PFSK-1 (cell line): ENCODE results near the gene KSR1.

ENCODE experiments used
- FOXP2 ChIP-seq: optimal IDR thresholded peaks from 2 replicates; pipeline ENCODE3; 2011; ENCODE audit warnings: borderline replicate concordance, control low read depth, inconsistent platforms; ENCODE audit not compliant: insufficient read depth; ENCODE audit errors: extremely low read length, extremely low read depth
- POLR2AphosphoS5 ChIP-seq: IDR thresholded peaks from 2 replicates; pipeline ENCODE4 v1.6.1; 2012; ENCODE audit warnings: low read depth, mild to moderate bottlenecking, control low read depth, low read length, moderate library complexity
- SIN3A ChIP-seq: IDR thresholded peaks from 2 replicates; pipeline ENCODE4 v1.6.1; 2012; ENCODE audit warnings: mild to moderate bottlenecking, low read length, moderate library complexity, borderline replicate concordance; ENCODE audit not compliant: insufficient read depth
- TAF1 ChIP-seq: IDR thresholded peaks from 2 replicates; pipeline ENCODE4 v1.6.1; 2012; ENCODE audit warnings: low read length, control low read depth, borderline replicate concordance; ENCODE audit not compliant: insufficient read depth
- TF ChIP-seq, protein P1 (sequence below), 2 experiments: IDR thresholded peaks; 2 replicates each; pipeline versions ENCODE4 v1.6.1 to v1.8.0; 2011 to 2012; ENCODE audit warnings: low read depth in 2 of 2, low read length in 2 of 2, control low read depth in 1 of 2, inconsistent platforms in 1 of 2, mild to moderate bottlenecking in 1 of 2, moderate library complexity in 1 of 2; ENCODE audit not compliant: insufficient read depth in 1 of 2

The KSR1 gene

DNA sequence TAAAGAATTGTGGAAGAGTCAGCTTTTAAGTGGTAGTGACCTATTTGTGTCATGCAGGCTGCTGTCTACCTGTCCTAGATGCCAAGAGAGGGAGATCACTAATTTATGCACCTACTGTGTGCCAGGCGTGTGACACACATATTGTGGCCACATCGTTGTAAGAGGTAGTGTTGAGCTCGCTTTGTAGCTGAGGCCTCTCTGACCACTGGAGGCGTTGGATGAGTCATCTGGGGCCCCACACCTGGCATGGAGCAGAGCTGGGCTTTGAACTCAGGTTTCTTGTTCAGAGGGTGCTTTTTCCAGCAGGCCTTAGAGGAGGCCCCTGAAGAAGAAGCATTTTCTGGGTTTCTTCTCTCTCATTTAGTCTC is 122.5 kb downstream of the KSR1 start:
- TF ChIP-seq SIN3A (no peak), POLR2AphosphoS5 (no peak), TAF1 (no peak), FOXP2 (no peak)
- TF ChIP-seq, protein P1, sequence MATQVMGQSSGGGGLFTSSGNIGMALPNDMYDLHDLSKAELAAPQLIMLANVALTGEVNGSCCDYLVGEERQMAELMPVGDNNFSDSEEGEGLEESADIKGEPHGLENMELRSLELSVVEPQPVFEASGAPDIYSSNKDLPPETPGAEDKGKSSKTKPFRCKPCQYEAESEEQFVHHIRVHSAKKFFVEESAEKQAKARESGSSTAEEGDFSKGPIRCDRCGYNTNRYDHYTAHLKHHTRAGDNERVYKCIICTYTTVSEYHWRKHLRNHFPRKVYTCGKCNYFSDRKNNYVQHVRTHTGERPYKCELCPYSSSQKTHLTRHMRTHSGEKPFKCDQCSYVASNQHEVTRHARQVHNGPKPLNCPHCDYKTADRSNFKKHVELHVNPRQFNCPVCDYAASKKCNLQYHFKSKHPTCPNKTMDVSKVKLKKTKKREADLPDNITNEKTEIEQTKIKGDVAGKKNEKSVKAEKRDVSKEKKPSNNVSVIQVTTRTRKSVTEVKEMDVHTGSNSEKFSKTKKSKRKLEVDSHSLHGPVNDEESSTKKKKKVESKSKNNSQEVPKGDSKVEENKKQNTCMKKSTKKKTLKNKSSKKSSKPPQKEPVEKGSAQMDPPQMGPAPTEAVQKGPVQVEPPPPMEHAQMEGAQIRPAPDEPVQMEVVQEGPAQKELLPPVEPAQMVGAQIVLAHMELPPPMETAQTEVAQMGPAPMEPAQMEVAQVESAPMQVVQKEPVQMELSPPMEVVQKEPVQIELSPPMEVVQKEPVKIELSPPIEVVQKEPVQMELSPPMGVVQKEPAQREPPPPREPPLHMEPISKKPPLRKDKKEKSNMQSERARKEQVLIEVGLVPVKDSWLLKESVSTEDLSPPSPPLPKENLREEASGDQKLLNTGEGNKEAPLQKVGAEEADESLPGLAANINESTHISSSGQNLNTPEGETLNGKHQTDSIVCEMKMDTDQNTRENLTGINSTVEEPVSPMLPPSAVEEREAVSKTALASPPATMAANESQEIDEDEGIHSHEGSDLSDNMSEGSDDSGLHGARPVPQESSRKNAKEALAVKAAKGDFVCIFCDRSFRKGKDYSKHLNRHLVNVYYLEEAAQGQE (IDR thresholded peaks at IDR 0.05; ENCODE audit: insufficient read depth in 1 of 2, low read depth in 2 of 2, low read length in 2 of 2): no peak

DNA sequence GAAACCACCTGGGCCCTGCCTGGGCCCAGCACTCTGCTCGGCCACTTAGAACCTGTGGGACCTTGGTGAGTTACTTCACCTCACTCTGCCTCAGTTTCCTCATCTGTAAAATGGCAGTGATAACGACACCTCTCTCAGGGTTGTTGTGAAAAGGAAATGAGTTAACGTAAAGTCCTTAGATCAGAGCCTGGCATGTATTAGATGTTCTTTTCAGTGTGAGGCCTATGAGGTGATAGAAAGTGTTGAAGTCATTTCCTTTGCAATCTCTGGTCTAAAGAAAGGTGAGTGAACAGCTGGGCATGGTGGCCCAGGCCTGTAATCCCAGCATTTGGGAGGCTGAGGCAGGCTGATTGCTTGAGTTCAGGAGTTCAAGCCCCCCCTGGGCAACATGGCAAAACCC is 123.1 kb downstream of the KSR1 start:
- TF ChIP-seq TAF1 (no peak), POLR2AphosphoS5 (no peak)

DNA sequence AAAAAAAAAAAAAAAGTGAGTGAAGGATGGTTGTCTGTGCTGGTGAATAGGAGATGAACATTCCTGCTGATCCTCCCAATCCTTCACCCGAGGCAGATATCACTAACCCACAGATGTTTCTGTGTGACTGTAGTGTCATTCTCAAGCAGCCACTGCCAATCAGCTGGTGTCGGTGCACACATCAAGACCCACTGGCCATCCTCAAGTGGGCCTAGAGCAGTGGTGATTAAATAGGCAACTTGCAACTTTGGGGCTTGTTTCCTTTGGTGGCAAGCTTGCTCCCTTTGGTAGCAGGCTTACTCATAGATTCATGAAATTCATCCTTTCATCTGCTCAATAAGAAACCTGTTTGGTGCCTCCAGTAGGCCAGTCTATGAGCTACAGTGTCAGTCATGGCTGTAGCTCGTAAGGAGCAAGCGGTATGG is 123.7 kb downstream of the KSR1 start:
- TF ChIP-seq POLR2AphosphoS5 (no peak), TAF1 (no peak), FOXP2 (no peak), SIN3A (no peak)
- TF ChIP-seq, protein P1 (IDR thresholded peaks at IDR 0.05; ENCODE audit: insufficient read depth in 1 of 2, low read depth in 2 of 2, low read length in 2 of 2): no peak

DNA sequence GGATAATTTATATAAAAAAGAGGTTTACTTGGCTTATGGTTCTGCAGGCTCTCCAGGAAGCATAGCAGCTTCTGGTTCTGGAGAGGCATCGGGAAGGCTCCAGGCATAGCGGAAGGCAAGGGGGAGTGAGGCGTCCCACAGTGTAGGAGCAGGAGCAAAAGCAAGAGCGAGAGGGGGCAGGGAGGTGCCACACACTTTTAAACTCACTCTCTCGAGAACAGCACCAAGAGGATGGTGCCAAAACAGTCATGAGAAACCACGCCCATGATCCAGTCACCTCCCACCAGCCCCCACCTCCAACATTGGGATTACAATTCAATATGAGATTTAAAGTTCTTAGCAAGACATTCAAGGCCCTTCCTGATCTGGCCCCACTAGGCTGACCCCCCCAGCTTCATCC is 124.8 kb downstream of the KSR1 start:
- no peak for TF ChIP-seq FOXP2
- TF ChIP-seq SIN3A: no peak
- no peak for TF ChIP-seq POLR2AphosphoS5
- TF ChIP-seq TAF1: no peak
- TF ChIP-seq, protein P1 (IDR thresholded peaks at IDR 0.05; ENCODE audit: insufficient read depth in 1 of 2, low read depth in 2 of 2, low read length in 2 of 2): no peak

DNA sequence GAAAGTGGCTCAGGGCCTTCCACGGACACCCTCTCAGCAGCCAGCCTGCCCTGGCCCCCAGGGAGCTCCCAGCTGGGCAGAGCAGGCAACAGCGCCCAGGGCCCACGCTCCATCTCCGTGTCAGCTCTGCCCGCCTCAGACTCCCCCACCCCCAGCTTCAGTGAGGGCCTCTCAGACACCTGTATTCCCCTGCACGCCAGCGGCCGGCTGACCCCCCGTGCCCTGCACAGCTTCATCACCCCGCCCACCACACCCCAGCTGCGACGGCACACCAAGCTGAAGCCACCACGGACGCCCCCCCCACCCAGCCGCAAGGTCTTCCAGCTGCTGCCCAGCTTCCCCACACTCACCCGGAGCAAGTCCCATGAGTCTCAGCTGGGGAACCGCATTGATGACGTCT is 126.4 kb downstream of the KSR1 start:
- no peak for TF ChIP-seq SIN3A
- no peak for TF ChIP-seq TAF1
- TF ChIP-seq, protein P1 (IDR thresholded peaks at IDR 0.05; ENCODE audit: insufficient read depth in 1 of 2, low read depth in 2 of 2, low read length in 2 of 2): no peak
- TF ChIP-seq FOXP2: no peak
- TF ChIP-seq POLR2AphosphoS5: no peak
